ENCODE data around the gene TCIRG1.
"Not testable (repeated sequence)": the region's sequence is repeated elsewhere in the genome, so short reads cannot be mapped to it uniquely, and the experiment has no call there.

The TCIRG1 gene

GRCh38 chr11:68090706-68091105 lies 51.9 kb downstream of the TCIRG1 start:
- no peak for DNase-seq

- DNase-seq = no peak
Measured at GRCh38 chr11:68092411-68092810, 53.6 kb downstream of the TCIRG1 start.

DNA sequence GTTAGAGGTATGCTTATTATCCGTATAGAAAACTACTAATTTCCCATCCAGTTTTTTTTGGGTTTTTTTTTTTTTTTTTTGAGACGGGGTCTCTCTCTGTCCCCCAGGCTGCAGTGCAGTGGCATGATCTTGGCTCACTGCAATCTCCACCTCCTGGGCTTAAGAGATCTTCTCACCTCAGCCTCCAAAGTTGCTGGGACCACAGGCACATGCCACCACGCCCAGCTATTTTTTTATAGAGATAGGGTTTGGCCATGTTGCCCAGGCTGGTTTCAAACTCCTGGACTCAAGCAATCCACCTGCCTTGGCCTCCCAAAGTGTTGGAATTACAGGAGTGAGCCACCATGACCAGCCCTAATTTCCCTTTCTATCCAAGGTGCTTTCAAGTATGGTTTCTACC lies 54.1 kb downstream of the TCIRG1 start:
- DNase-seq = not testable (repeated sequence)

DNA sequence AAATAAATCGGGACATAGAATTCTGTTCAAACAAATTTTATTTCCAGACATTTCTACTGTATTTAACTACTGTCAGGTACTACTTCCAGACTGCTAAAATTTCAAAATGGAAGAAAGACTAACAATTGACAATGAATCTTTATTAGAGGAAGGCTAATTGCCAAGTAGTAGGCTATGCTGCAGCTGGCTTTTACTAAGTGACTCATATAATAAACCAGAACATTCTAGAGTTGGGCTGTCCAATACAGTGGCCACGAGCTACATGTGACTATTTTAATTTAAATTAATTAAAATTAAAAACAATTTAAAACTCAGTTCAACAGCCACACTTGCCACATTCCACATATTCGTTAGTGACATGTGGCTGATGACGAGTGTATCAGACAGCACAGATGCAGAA lies 54.7 kb downstream of the TCIRG1 start:
- DNase-seq = no peak

GRCh38 chr11:68096962-68097361 lies 58.1 kb downstream of the TCIRG1 start:
- no peak for DNase-seq

DNA sequence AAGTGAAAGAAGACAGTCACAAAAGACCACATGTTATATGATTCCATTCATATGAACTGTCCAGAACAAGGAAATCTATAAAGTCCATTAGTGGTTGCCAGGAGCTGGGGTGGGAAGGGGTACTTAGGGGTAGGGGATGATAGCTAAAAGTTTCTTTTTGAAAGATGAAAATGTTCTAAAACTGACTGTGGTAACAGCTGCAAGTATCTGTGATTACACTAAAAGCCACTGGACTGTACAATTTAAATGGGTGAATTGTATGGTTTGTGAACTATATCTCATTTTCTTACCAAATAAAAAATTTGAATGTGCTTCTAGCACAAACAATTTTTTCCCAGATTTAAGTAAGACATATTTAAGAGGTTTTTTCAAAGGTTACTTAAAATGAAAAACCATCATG lies 60.2 kb downstream of the TCIRG1 start:
- no peak for DNase-seq

DNA sequence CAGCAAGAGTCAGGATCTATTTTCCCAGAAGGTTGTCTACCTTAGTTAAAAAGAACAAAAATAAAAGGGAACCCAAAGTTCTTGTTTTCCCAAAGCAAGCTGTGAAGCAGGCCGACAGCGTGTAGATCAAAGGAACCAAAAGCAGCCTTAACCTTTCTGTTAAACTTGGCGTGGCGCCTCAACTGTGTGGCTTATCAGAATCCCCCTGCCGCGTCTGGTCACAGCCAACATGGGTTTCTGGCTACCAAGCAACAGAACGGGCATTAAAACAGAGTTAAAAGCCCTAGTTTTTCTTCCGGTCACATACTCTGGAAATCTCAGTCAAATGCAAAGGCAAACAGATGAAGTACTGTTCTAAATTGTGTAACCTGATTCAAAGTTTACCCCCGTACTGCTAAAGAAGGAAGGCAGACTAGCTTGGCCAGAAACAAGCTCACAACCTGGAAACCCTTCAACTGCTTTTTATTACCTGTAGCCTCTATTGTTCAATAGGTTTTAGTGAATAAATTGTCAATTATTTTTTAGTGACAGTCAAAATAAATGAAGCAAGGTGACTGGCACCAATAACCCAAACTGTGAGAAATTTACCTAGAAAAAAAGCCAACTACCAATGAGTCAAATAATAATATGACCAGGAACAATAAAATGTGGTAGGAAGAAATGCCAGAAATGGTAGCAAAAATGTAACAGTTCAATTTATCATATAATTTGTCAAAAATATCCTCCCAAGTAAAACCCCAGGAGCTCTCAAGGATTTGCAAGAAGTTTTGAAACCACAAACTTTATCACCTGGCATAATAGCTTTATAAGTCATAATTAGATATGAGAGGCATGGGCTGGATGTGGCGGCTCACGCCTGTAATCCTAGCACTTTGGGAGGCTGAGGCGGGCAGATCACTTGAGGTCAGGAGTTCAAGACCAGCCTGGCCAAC lies 60.9 kb downstream of the TCIRG1 start:
- peak; percentile 23 for DNase-seq

Measured in activated CD4-positive, alpha-beta T cell treated with anti-CD3 and anti-CD28 coated beads, Interleukin-2, amount 50 U/mL, for 1 hour (primary cell).